Tibial artery (tissue), 4 donors: ENCODE results near the gene CCDC126.
A peak's percentile ranks its signal among the peaks of the same experiment; 100 is the strongest.

Source experiments
- DNase-seq, 2 donors: peaks; one replicate each; pipeline ENCODE4 v3.0.0-alpha.2; 2019
- H3K27ac ChIP-seq, 2 donors: fragments of 200-600 bp; sonication (generic) in 1 of 2; 1 replicate in 1 of 2; 2 replicates in 1 of 2; pipeline ENCODE4 v1.5.1; 2018 to 2019; ENCODE audit warnings: mild to moderate bottlenecking in 1 of 2
- H3K27me3 ChIP-seq, 2 donors: fragments of 200-600 bp; sonication (generic) in 1 of 2; one replicate each; pipeline versions ENCODE4 v1.5.1 to v1.6.0; 2016 to 2019
- H3K36me3 ChIP-seq, 3 donors: fragments of 200-600 bp; sonication (generic) in 2 of 3; one replicate each; pipeline ENCODE4 v1.5.1; 2016 to 2019; ENCODE audit warnings: mild to moderate bottlenecking in 2 of 3
- H3K4me1 ChIP-seq, 4 donors: fragments of 200-600 bp; sonication (generic) in 2 of 4; 1 replicate in 3 of 4; 2 replicates in 1 of 4; pipeline ENCODE4 v1.5.1; 2016 to 2019
- H3K4me3 ChIP-seq, 2 donors: fragments of 200-600 bp; sonication (generic) in 1 of 2; 1 replicate in 1 of 2; 2 replicates in 1 of 2; pipeline ENCODE4 v1.5.1; 2018 to 2019; ENCODE audit warnings: mild to moderate bottlenecking in 2 of 2
- H3K9me3 ChIP-seq, 3 donors: fragments of 200-600 bp; sonication (generic) in 1 of 3; one replicate each; pipeline ENCODE4 v1.5.1; 2016 to 2019
- intact Hi-C: fragments of 100-400 bp; cut with DNase I; formaldehyde crosslinking; loops from one replicate; pipeline ENCODE4 v1.15.0; 2023; ENCODE audit warnings: low total_unique reads
- TF ChIP-seq, protein P1 (sequence below), 2 experiments: fragments of 200-600 bp in 1 of 2; fragments of 450-650 bp in 1 of 2; IDR thresholded peaks; one replicate each; pipeline ENCODE4 v1.5.1; 2017 to 2019; ENCODE audit warnings: antibody characterized with exemption in 2 of 2, mild to moderate bottlenecking in 1 of 2, moderate library complexity in 1 of 2

Gene CCDC126

DNA sequence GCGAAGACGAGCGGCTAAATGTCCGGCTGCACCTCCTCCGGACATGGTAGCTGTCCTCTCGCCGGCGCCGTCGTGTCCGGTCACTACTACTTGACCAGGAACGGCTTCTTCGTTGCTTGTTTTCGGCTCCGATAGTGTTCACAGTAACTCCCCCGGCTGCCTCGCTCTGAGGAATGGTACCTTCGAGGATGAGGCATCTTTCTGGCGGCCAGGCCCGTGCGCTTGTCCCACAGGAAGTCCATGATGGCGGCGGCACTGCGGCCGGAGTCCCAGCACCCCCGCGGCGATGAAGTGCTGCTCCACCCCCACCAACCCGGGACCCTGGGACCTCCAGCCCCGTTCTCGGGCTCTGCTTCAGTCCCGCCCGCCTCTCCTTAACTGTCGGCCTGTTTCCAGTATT is 11.0 kb upstream of the CCDC126 start:
- no peaks in the 10 kb centered on the region for H3K27me3 ChIP-seq
- no peak overlapping the region for H3K27ac ChIP-seq
- intact Hi-C loops: no loop called here
- no peak for DNase-seq
- no peak overlapping the region for H3K4me3 ChIP-seq
- TF ChIP-seq, protein P1, sequence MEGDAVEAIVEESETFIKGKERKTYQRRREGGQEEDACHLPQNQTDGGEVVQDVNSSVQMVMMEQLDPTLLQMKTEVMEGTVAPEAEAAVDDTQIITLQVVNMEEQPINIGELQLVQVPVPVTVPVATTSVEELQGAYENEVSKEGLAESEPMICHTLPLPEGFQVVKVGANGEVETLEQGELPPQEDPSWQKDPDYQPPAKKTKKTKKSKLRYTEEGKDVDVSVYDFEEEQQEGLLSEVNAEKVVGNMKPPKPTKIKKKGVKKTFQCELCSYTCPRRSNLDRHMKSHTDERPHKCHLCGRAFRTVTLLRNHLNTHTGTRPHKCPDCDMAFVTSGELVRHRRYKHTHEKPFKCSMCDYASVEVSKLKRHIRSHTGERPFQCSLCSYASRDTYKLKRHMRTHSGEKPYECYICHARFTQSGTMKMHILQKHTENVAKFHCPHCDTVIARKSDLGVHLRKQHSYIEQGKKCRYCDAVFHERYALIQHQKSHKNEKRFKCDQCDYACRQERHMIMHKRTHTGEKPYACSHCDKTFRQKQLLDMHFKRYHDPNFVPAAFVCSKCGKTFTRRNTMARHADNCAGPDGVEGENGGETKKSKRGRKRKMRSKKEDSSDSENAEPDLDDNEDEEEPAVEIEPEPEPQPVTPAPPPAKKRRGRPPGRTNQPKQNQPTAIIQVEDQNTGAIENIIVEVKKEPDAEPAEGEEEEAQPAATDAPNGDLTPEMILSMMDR (IDR thresholded peaks at IDR 0.05): no peak
- no peaks in the 10 kb centered on the region for H3K4me1 ChIP-seq
- H3K9me3 ChIP-seq: no peaks in the 10 kb centered on the region
- no peaks in the 10 kb centered on the region for H3K36me3 ChIP-seq

DNA sequence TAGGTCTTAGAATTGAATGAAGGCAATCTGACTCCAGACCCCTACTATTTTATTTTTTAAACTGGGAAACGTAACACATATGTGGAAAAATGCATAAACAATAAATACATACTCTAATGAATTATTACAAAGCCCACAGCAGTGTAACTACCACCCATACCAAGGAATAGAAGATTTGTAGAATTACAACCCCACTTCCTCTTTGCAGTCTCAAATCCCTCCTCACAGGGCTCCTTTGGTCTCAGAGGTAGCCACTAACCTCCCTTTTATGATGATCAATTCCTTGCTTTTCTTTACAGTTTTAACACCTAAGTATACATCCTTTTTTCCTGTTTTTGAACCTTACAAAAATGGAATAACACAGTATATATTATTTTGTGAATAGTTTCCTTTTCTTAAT is 6.7 kb upstream of the CCDC126 start:
- Histone ChIP-seq H3K27ac (no peak overlapping the region), H3K4me3 (no peak overlapping the region), H3K36me3 (no peaks in the 10 kb centered on the region), H3K9me3 (no peaks in the 10 kb centered on the region), H3K4me1 (no peaks in the 10 kb centered on the region), H3K27me3 (no peaks in the 10 kb centered on the region)
- TF ChIP-seq, protein P1 (IDR thresholded peaks at IDR 0.05): no peak
- DNase-seq: no peak
- intact Hi-C loops: no loop called here

DNA sequence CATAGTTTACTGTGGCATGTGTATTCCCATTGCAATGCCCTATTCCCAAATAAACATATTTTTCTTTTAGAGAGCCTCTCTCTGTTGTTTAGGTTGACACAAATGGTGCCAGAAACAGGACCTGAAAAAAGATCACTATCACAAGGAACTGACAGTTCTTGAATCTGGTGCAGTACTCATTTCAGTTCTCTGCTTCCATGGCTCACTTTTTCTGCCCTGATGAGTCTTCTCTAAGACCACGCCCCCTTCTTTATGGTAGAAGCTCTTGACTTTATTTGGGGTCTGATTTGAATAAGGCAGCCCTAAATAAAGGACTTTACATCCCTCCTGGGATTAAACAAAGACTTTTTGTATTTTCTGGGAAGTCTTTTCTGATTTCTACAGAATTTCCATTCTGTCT is 3.5 kb upstream of the CCDC126 start:
- no peaks in the 10 kb centered on the region for H3K9me3 ChIP-seq
- TF ChIP-seq, protein P1 (IDR thresholded peaks at IDR 0.05): no peak
- H3K4me3 ChIP-seq: no peak overlapping the region
- no peak overlapping the region for H3K27ac ChIP-seq
- H3K4me1 ChIP-seq: peaks cover 0 to 8% (median 3%) of the 10 kb centered on the region in 4 donors
- DNase-seq: no peak
- intact Hi-C loops: no loop called here
- H3K36me3 ChIP-seq: no peaks in the 10 kb centered on the region
- H3K27me3 ChIP-seq: peaks cover 0 to 2% of the 10 kb centered on the region in 2 donors

DNA sequence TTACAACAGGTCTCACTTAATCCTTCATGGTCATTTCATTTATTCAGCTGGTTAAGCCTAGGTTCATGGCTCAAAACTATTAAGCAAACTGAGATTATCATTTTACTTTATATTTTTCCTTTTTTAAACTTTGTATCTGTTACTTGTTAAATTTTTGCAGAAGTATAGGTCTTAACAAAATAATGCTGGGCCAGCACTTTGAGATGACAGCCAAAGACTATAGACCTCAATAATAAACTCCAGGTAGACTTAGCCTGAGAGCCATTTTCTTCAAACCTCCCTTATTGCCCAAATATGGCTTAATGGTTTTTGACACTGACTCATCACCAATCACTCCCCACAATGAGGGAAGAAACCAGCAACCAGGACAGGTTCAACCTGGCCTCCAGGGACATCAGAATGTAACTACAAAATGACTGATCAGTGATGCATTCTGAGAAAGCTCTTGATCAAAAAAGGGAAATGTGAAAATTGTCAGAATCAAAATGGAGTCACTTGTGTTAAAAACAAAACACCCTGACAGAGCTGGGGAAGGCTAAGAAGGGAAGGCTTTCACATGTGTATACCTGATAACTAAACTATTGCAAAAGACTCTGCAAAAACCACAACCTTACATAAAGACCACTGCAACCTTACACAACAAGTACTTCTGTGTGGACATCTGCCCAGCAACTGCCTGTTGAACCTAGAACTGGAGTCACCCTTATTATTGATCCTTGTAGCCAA is 2.1 kb upstream of the CCDC126 start:
- peaks cover 0 to 22% (median 9%) of the 10 kb centered on the region in 4 donors for H3K4me1 ChIP-seq
- H3K27ac ChIP-seq: no peak overlapping the region
- intact Hi-C loops: loop anchor here (5.0 kb wide), 1 partner anchor 63 kb away; the partner anchor contains the start of gene TRA2A
- H3K36me3 ChIP-seq: no peaks in the 10 kb centered on the region
- no peak for DNase-seq
- TF ChIP-seq, protein P1 (IDR thresholded peaks at IDR 0.05): no peak
- H3K9me3 ChIP-seq: no peaks in the 10 kb centered on the region
- H3K27me3 ChIP-seq: peaks cover 0 to 2% of the 10 kb centered on the region in 2 donors
- no peak overlapping the region for H3K4me3 ChIP-seq

DNA sequence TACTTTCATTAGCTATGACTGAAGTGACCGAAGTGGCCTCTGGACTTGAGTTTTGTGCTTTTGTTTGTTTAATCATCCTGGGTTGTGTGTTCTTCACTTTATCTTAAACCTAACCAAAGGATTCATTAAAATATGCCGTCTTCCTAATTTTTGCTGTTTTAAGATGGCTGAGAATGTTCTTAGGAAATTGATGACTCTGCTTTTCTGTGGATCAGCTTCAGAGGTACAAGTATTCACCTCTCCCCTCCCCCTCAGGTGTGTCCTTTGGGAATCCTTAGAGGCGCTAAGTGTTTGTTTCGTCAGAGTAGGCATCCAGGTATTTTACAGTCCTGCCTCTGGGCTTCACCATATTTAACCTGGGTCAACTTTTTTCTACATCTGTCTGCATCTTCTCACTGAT is 1.1 kb downstream of the CCDC126 start:
- no peak for DNase-seq
- Histone ChIP-seq H3K36me3 (no peaks in the 10 kb centered on the region), H3K27me3 (peaks cover 0 to 2% of the 10 kb centered on the region in 2 donors), H3K9me3 (no peaks in the 10 kb centered on the region), H3K4me3 (peak overlapping the region; percentile 85 to 94), H3K4me1 (peaks cover 0 to 31% (median 9%) of the 10 kb centered on the region in 4 donors), H3K27ac (peak overlapping the region; percentile 98)
- intact Hi-C loops: loop anchor here (5.0 kb wide), 1 partner anchor 66 kb away; the partner anchor contains the start of gene TRA2A
- TF ChIP-seq, protein P1 (IDR thresholded peaks at IDR 0.05): no peak
